ENCODE results near the gene CCDC88A. TPM values are rescaled to one million over a fixed set of nuclear protein-coding genes. Genes with fewer than 3 reads are reported as not detected.
"Not testable (repeated sequence)": the region's sequence is repeated elsewhere in the genome, so short reads cannot be mapped to it uniquely, and the experiment has no call there.

The CCDC88A gene
- 94.6 TPM for total RNA-seq (ENCODE audit: insufficient read depth, low replicate concordance)

- peak; percentile 98 for DNase-seq (ENCODE audit: low spot score)
Observed at GRCh38 chr2:55419679-55420438, at the start of gene CCDC88A. CCDC88A (minus strand) TSS chr2:55419856; CDS start chr2:55419079, 777 bp downstream.

GRCh38 chr2:55461679-55462078, 42.0 kb upstream of the CCDC88A start:
- DNase-seq (ENCODE audit: low spot score), result no peak

- DNase-seq (ENCODE audit: low spot score), result no peak
Observed at GRCh38 chr2:55460562-55460961, 40.9 kb upstream of the CCDC88A start.

- DNase-seq (ENCODE audit: low spot score), result no peak
Observed at GRCh38 chr2:55459714-55460274, 40.1 kb upstream of the CCDC88A start.

- no peak for DNase-seq (ENCODE audit: low spot score)
Observed at GRCh38 chr2:55459279-55459678, 39.6 kb upstream of the CCDC88A start.

GRCh38 chr2:55454121-55454520, 34.5 kb upstream of the CCDC88A start:
- DNase-seq (ENCODE audit: low spot score), result no peak

- DNase-seq (ENCODE audit: low spot score), result no peak
Observed at GRCh38 chr2:55452879-55453278, 33.2 kb upstream of the CCDC88A start.

GRCh38 chr2:55451699-55452098, 32.0 kb upstream of the CCDC88A start:
- DNase-seq (ENCODE audit: low spot score), result no peak

- not testable (repeated sequence) for DNase-seq (ENCODE audit: low spot score)
Observed at GRCh38 chr2:55450014-55450413, 30.4 kb upstream of the CCDC88A start.

GRCh38 chr2:55442045-55442760, 22.5 kb upstream of the CCDC88A start:
- not testable (repeated sequence) for DNase-seq (ENCODE audit: low spot score)

GRCh38 chr2:55441280-55441892, 21.7 kb upstream of the CCDC88A start:
- no peak for DNase-seq (ENCODE audit: low spot score)

- DNase-seq (ENCODE audit: low spot score), result no peak
Observed at GRCh38 chr2:55439101-55439397, 19.4 kb upstream of the CCDC88A start.

GRCh38 chr2:55438391-55439100, 18.9 kb upstream of the CCDC88A start:
- DNase-seq (ENCODE audit: low spot score), result no peak

- DNase-seq (ENCODE audit: low spot score), result no peak
Observed at GRCh38 chr2:55437515-55438390, 18.1 kb upstream of the CCDC88A start.

GRCh38 chr2:55431982-55432627, 12.4 kb upstream of the CCDC88A start:
- DNase-seq (ENCODE audit: low spot score), result peak; percentile 47

GRCh38 chr2:55430211-55430975, 10.7 kb upstream of the CCDC88A start:
- DNase-seq (ENCODE audit: low spot score), result no peak

GRCh38 chr2:55428258-55428657, 8.6 kb upstream of the CCDC88A start:
- DNase-seq (ENCODE audit: low spot score), result no peak

GRCh38 chr2:55425431-55425831, 5.8 kb upstream of the CCDC88A start:
- no peak for DNase-seq (ENCODE audit: low spot score)

GRCh38 chr2:55422876-55423665, 3.4 kb upstream of the CCDC88A start:
- DNase-seq (ENCODE audit: low spot score), result no peak
